Measurements from ENCODE around the gene CTNNA2. TPM values are rescaled to one million over a fixed set of nuclear protein-coding genes. Genes with fewer than 3 reads are reported as not detected.

The CTNNA2 gene
- total RNA-seq, 1 experiment from 2014 or later = 5.5 TPM

DNA sequence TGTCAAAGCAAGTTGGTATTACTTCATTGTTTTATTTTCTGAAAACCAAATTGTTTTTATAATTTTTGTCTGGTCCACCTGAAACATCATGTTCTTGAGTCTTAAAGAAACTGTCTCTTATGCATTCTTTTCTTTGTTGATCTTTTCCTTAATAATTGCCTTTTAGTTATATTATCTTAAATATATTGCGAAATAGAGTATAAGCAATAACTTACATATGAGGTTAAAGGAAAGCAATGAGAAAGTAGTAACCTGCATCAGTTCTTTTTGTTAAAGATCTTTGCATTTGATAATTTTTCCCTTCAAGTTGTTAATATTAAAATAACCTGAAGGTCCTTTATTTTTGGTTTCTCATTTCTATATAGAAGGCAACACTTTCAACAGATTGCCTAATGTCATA lies 315.0 kb downstream of the CTNNA2 start:
- no peak overlapping the region for H4K5ac ChIP-seq (ENCODE audit: insufficient read length, low read depth, low read length)
- H3K4ac ChIP-seq (ENCODE audit: low read depth, low read length) = no peak overlapping the region
- H4K20me1 ChIP-seq (ENCODE audit: control insufficient read depth, insufficient read depth, insufficient read length) = no peaks in the 10 kb centered on the region
- Mint-ChIP-seq H3K36me3 (ENCODE audit: insufficient read depth in 1 of 3, low read depth in 3 of 3) (peaks cover 0 to 5% (median 2%) of the 10 kb centered on the region in 3 experiments; a peak in 2 of 7 replicates), H3K27me3 (ENCODE audit: low read depth) (no peaks in the 10 kb centered on the region), H3K4me3 (no peak overlapping the region), H3K9me3 (no peaks in the 10 kb centered on the region; a peak in 1 of 5 replicates), H3K4me1 (peaks cover 32 to 35% of the 10 kb centered on the region in 2 experiments), H3K27ac (no peak overlapping the region)
- H3K79me2 ChIP-seq (ENCODE audit: insufficient read depth, low read length) = no peaks in the 10 kb centered on the region
- H3T11ph ChIP-seq (ENCODE audit: low read length) = no peak overlapping the region
- no peak overlapping the region for H3K56ac ChIP-seq (ENCODE audit: insufficient read length, low read depth, low read length)
- H3K4me2 ChIP-seq (ENCODE audit: insufficient read depth, insufficient read length, low read length) = no peak overlapping the region
- H3K79me1 ChIP-seq (ENCODE audit: insufficient read depth, low read depth, low read length, poor library complexity, severe bottlenecking) = no peaks in the 10 kb centered on the region
- WGBS (ENCODE audit: extremely low coverage, insufficient read length, low lambda C conversion rate) = no CpG with 5 or more reads among the region's 1 CpG
- peaks cover 7% of the 10 kb centered on the region for H3K4me1 ChIP-seq (ENCODE audit: insufficient read depth, low read length)
- H3K14ac ChIP-seq (ENCODE audit: insufficient read depth, low read length) = no peak overlapping the region
- H3K18ac ChIP-seq (ENCODE audit: insufficient read length, low read depth, low read length) = no peak overlapping the region
- TF ChIP-seq, protein P1, sequence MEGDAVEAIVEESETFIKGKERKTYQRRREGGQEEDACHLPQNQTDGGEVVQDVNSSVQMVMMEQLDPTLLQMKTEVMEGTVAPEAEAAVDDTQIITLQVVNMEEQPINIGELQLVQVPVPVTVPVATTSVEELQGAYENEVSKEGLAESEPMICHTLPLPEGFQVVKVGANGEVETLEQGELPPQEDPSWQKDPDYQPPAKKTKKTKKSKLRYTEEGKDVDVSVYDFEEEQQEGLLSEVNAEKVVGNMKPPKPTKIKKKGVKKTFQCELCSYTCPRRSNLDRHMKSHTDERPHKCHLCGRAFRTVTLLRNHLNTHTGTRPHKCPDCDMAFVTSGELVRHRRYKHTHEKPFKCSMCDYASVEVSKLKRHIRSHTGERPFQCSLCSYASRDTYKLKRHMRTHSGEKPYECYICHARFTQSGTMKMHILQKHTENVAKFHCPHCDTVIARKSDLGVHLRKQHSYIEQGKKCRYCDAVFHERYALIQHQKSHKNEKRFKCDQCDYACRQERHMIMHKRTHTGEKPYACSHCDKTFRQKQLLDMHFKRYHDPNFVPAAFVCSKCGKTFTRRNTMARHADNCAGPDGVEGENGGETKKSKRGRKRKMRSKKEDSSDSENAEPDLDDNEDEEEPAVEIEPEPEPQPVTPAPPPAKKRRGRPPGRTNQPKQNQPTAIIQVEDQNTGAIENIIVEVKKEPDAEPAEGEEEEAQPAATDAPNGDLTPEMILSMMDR (conservative IDR thresholded peaks at IDR 0.05) = no peak
- H2BK15ac ChIP-seq (ENCODE audit: low read depth, low read length) = no peak overlapping the region
- H2BK12ac ChIP-seq (ENCODE audit: insufficient read length, low read depth, low read length) = no peak overlapping the region
- H2BK5ac ChIP-seq (ENCODE audit: insufficient read length, low read length) = no peak overlapping the region
- H4K91ac ChIP-seq (ENCODE audit: insufficient read length, low read depth, low read length) = no peak overlapping the region
- H3K27me3 ChIP-seq (ENCODE audit: insufficient read depth, low read length) = no peaks in the 10 kb centered on the region
- no peak overlapping the region for H3K27ac ChIP-seq (ENCODE audit: insufficient read length, low read depth, low read length)
- no peak overlapping the region for H4K8ac ChIP-seq (replicated peaks; ENCODE audit: insufficient read length, low read depth, low read length)
- no peaks in the 10 kb centered on the region for H3K9me3 ChIP-seq (ENCODE audit: control insufficient read depth, low read depth, low read length)
- H2AK5ac ChIP-seq (ENCODE audit: insufficient read length, low read length) = no peak overlapping the region
- no peak for DNase-seq
- H2BK20ac ChIP-seq (ENCODE audit: low read depth, low read length, poor library complexity, severe bottlenecking) = no peak overlapping the region
- no peak overlapping the region for H2BK120ac ChIP-seq (ENCODE audit: low read depth, low read length, poor library complexity, severe bottlenecking)
- no peak overlapping the region for H3K9ac ChIP-seq (ENCODE audit: extremely low read depth, insufficient read length, low read length)
- H3K23me2 ChIP-seq (ENCODE audit: insufficient read length, low read depth, low read length, poor library complexity, severe bottlenecking) = no peaks in the 10 kb centered on the region
- no peak overlapping the region for H3K23ac ChIP-seq (ENCODE audit: insufficient read length, low read depth, low read length)
- H2AFZ ChIP-seq (ENCODE audit: low read length) = no peak overlapping the region

All from H9 (cell line).